HG03432 (cell line): ENCODE measurements around the gene MED12L.
A peak's percentile ranks its signal among the peaks of the same experiment; 100 is the strongest.

Source experiments
- ATAC-seq: cut with Tn5 transposase; IDR thresholded peaks from one replicate; pipeline ENCODE4 v1.9.1; 2021; ENCODE audit warnings: mild to moderate bottlenecking, moderate library complexity; ENCODE audit not compliant: unreplicated experiment

The MED12L gene

DNA sequence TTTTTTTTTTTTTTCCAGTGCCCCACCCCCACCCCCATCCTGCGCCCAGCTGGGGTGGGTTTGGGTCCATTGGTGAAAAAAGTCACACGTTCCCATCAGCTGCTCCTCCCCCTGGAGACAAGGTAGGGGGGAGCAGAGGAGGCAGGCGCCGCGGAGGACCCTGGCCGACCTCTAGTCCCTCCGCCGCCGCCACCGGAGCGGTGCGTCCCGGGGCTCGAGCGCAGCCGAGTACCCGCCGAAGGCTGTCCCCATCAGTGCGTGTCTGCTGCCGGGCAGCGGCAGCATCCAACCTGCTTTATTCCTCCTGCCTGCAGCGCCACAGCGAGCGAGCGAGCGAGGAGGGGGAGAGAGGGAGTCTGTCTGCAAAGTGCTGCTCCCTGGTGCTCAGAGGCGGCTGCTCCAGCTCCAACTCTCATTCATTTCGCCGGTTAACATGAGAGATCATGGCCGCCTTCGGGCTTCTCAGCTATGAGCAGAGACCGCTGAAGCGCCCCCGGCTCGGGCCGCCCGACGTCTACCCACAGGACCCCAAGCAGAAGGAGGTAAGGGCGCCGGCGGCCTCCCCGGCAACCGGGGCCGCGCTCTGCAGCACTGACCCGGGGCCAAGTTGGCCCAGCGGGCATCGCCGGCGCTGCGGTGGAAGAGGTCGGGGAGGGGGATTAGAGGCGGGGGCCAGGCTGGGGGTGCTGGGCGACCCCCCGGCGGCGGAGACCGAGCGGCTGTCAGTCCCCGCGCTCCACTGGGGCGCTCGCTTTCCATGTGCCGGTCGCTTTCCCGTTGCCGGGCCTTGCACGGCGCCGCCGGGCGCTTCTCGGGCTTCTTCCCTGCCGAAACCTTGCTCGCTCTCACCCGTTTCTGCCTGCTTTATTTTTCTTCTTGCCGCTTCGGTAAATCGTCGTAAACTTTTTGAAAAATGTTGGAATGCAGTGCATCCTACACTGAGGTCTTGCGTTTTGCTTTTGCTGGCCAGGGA, 1.3 kb downstream of the MED12L start:
- ATAC-seq: peak; percentile 75

DNA sequence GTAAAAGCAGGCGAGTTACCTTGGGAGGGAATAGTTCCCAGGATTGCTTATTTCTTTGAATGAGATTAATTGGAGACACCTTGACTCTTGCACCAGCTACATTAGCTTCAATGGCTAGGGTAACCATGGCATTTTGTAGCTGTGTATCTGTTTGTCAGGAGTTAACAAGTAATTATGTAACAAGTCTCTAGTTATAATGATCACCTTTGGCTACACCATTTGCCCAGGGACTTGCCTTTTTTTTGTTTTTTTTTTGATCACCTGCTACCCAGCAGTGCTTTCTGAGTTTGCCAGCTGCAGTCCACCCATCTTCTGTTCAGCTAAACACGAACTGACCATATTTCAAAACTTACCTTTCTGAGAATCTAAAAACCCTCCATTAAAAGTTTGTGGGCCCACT, 2.2 kb downstream of the MED12L start:
- ATAC-seq: no peak

DNA sequence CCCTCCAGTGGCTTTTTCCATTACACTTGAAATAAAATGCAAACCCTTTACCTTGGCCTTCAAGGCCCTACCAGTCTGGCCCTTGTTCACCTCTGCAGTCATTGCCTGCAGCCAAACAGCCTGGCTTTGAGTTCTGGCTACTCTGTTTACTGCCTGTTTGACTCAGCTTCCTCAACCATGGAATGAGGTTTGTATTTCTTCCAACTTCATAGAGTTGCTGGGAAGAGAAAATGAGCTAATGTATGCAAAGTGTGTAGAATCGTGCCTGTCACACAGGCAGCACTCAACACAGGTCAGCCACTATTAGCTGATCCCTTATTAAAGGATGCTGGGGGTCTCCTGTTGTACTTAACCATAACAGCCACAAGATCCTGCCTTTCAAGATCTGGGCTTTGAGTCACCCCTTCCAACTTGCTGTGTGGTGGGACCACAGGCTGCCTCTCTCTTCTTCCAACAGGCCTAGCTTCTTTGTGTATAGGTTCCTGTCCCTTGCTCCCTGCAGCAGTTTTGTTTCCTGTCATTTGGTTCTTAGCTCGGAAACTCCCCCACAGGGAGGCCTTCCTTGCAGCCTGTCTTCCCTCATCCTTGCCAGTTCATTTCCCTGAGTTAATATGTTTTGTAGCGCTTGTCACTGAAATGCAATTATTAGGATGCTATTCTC, 6.4 kb downstream of the MED12L start:
- peak; percentile 37 for ATAC-seq

DNA sequence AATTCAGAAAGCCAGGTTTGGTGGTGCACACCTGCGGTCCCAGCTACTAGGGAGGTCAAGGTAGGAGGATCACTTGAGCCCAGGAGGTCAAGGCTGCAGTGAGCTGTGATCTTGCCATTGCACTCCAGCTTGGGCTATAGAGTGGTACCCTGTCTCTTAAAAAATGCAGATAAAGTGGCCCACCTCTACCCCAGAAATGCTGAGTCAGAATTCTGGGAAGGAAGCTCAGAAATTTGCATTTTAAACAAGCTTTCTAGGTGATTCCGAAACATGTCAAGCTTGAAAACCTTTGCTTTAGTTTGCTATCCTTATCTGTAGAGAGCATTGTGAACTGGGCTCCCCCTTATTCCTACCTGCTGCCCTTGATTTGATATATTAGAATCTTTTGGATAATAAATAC, 7.7 kb downstream of the MED12L start:
- no peak for ATAC-seq

DNA sequence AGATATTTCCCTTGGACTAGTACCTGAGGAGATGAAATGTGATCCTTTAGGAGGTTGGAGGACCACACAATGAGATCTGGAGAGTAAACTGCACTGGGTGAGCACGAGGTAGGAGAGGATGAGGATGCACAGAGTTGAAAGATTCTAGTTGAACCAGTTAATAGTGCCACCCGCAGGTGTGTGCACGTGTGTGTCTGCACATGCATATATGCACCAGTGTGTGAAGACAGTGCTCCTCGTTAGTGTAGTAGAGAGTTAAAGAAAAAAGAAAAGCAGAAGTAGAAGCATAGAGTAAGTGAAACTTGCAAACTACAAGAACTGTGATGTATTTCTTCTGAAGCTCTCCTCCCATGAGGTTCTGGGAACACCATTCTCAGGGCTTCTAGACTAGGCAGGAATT, 8.4 kb downstream of the MED12L start:
- ATAC-seq: peak; percentile 80

DNA sequence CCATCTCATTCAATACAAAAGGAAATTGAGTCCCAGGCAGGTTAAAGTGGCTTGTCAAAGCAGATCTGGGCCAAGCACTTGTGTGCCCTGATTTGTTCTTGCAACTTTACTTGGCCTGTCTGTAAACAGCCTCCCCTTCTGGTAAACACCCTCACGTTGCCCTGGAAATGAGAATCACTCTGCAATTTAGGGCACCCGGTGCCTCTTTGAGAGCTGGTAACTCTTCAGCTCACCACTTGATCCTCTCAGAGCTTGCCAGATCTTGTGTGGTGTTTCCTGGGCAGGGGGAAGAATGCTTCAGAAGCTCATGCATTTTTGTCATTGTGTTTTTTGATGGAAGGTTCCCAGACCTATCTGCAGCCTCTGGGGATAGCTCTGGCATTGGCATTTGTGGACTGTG, 11.3 kb downstream of the MED12L start:
- no peak for ATAC-seq

DNA sequence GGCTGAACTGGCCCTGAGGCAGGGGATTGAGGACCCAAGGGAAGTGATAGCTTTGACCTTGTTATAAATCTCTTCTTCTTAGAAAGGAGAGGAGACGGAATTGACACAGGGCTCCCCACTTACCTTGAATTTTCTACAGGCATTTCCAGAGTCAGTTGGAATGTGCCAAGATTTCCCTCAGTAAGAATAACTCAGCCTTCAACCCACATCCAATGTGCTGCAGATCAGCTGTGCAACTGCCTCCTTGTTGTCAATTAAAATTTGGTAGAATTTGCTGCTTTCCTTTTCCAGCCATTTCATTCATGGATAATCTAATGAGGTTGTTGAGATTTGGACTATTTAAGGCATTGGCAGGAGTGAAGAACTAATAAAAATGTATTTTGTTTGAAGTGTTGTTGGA, 14.6 kb downstream of the MED12L start:
- ATAC-seq: no peak

DNA sequence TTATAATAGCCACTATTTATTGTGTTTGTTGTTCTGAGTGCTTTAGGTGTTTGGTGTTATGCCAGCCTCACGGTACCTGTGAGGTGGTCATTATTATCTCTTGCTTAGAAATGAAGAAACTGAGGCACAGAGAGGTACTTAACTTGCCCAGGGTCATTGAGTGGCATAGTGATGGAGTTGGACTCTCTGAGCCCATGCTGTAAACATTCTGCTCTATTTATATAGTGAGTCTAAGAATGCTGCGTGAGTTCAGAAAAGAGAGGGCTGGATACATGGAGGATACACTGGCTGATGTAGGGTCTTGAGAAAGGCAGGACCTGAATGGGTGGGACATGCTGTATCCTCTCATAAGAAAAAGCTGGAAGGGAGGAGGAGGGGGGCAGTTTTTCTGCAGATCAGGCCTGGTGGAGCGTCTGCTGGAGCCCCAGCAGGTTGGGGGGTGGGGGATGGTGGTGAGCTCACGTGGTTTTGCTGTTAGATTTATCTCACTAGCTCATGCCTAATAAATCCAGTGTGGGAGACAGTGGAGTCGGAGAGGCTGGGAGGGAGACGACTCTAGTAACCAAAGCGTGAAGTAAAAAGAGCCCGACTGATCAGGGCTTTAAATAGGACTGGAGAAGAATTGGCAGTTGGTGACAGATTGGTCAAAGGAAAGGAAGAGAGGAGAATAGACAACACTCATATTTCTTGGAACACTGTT, 16.0 kb downstream of the MED12L start:
- no peak for ATAC-seq

DNA sequence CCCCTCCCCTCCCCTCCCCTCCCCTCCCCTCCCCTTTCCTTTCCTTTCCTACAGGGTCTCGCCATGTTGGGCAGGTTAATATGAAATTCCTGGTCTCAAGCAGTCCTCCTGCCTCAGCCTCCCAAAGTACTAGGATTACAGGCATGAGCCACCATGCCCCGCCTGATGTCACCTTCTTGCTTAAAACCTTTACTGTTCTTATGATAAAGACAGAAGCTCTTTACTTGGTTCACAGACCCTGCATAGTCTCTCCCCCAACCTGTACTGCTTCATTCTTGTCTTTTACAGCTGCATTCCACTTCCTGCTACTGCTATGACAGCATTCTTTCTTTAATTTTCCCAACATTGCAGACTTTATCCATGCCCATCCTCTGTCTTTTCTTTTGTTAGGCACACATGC, 20.8 kb downstream of the MED12L start:
- ATAC-seq: no peak

DNA sequence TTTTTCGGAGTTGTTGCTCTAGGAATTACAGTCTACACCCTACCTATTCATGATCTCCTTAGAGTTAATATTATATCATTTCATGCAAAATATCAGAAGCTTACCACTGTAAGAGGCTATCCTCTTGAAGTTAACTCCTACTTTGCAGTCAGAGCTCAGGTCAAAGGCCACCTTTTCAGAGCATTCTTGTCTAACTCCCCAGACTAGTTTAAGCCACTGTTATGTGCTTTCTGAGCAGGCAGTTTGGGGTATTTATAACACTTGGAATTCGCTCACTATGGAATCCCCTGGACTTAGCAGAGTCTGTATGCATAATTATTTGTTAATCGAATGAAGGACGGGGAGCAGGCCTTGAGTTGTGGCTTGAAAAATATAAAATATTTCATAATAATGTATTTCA, 21.7 kb downstream of the MED12L start:
- no peak for ATAC-seq

DNA sequence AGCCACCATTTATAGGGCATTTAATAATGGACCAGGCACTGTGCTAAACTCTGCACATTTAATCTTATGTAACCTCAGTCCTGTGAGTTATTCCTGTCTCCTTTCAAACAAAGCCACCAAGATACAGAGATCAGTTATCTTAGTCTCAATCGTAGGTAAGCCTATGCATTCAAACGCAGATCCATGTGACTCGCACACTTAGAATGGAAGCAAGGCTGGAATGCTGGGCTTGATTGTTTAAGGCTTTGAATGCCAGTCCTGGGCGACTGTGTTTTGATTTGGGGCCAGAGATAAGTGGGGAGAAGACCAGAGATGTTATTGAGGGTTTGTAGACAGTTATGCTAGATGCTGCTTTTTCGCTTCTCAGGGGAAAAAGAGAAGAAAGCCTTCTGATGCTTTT, 22.2 kb downstream of the MED12L start:
- no peak for ATAC-seq

DNA sequence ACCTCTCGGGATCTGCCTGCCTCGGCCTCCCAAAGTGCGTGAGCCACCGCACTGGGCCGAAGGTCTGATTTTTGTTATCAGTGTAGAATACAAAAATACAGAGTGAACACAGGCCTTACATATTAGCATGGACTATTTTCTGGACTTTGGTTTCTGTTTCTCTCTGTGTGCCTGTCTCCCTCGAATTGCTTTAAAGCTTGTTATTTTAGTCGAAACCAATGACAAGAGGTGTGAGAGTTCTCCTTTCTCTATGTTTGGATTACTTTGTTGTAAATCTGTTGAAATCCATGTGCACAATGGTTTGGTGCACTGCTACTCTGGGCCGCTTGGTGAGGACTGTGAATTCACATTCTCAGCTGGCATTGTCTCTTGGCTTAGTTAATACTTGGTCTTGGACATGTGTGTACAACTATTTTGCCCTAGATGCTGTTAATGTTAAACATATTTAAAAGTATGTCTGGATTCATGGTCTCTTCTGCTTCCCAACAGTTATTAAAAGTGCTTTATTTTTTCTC, 23.9 kb downstream of the MED12L start:
- ATAC-seq: no peak

DNA sequence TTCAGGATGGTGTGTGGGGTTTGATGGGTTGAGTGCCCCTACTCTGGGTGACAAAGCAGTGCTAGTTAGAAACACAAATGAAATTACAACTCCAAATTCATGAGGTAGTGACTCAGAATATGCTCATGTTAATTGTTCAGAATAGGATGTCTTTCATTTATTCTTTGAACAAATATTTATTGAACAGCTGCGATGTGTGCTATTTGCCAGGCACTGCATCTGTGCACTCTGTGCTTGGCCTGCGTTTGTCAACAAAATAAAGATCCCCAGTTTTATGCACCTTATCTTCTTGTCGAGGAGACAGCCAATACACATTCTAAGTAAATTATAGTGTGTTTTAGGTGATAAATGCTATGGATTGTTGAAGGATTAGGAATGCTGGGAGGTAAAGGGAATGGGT, 27.3 kb downstream of the MED12L start:
- no peak for ATAC-seq

DNA sequence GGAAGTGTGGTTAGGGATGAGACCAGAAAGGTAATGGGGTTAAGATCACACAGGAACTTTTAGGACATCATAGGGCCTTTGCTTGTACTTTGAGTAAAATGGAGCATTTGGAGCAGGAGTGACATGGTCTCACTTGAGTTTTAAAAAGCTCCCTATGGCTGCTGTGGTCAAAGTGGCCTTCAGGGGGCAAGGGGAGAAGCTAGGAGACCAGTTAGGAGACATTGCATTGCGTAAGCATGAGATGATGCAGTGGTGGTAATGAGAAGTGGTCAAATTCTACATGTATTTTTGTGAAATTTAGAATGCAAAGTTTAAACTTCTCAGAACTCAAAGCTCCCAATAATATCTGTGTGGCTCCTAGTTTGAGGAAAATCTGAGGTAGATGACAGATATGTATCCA, 27.9 kb downstream of the MED12L start:
- ATAC-seq: no peak

DNA sequence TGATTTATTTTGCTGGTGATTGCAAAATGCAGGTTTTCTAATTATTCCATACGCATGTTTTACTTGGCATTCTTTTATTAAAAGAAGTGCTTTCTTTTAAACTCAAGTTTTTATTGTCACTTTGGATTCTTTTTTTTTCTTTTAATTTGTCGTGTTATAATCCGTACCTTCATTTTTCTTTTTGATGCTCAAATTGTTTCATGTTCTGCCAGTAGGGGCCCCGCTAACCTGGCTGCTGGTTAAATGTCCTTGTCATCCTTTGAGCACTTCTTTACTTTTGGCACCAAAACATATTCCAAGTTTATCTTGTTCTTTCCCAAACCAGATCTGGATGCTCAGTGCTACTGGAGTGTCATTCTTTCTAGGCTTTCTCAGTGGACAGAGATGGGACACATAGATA, 31.6 kb downstream of the MED12L start:
- no peak for ATAC-seq

DNA sequence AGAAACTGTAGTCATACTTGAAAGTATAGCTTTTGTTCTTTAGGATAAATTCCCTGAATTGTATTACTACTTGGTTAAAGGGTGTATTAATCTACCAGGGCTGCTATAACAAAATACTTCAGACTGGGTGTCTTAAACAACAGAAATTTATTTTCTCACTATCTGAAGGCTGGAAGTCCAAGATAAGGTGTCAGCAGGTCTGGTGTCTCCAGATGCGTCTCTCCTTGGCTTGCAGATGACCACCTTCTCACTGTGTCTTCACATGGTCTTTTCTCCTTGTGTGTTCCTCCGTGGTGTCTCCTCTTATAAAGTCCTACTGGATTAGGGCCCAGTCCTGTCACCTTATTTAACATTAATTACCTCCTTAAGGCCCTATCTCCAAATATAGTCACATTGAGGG, 33.7 kb downstream of the MED12L start:
- no peak for ATAC-seq

DNA sequence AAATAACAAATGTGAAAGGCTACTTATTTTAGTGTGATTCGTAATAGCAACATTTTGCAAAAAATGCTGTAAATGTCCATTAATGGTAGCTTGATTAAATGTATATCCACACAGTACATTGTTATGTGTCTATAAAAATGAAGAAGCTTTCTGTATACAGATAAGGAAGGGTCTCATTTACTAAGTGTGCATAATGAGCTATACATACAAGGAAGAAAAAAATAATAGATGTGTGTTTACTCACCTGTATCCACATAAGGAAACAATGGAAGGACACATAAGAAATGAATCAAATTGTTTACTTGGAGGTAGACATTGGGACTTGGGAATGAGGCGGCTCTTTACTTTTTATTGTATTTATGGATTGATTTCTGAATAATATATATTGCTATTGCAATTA, 34.9 kb downstream of the MED12L start:
- ATAC-seq: no peak

DNA sequence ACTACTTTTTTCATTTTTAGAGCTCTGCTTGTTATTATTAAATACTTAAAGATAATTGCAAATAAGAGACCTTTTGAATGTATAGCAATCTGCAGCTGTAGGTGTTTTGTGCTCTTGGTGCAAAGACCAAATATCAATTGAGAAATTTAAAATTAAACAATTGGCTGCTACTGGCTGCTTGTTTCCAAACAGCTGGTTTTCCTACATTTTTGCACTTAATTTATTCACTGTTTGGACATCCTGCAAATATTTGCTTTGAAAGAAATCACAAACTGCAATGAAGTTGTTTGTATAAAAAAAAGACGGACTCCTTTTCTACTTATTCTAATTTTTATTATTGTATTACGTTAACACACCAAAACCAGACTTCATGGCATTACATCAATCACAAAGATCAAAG, 35.6 kb downstream of the MED12L start:
- ATAC-seq: no peak

DNA sequence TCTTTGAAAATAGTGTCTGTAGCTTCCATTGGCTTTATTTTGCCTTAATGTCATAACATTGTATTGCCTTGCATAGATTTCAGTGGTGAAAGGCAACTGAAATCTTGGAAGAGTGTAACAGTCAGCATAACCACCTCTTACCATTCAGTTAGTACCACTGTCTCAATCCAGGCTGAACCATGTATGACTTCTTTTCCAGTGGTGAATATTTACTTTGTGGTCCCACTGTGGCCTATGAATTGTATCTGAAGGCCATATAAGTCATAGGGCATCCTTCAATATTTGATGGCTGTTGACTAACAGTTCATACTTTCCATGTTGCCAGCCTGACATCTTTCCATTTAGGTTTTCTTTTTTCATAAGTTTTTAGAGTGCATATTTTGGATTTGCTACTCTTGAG, 38.4 kb downstream of the MED12L start:
- ATAC-seq: no peak

DNA sequence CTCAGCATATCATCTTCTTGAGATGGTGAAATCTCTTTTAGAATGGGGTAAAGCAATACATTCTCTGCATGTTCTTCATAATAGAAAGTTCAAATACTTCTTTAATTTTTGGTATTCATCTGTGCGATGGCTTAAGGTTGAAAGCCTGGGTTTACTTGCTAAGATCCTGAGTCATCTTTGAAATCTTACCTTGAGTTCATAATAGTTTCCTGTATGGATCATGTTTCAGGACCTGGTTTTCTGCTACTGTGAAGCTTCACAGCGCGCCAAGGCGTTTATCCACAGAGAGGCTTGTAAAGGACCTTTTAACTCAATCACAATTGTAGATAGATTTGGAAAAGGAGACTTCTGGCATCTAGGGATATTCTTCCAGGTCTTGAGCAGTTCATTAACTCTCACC, 39.0 kb downstream of the MED12L start:
- no peak for ATAC-seq

DNA sequence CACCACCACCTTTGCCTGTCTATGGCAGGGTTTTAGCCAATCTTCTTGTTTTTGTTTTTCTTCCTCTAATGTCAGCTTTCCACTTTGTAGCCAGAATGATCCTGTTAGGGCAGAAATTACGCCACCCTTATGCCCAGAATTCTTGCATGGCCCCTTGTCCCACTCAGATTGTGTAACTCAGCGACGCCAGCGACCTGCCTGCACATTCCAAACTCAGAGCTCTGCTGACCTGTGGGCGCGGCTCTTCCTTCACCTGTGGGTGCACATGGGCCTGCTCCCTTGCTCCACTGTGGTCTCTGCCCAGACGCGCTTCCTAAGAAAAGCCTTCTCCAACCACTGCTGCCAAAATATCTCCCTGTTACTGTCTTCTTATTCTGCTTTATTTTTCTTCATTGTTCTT, 45.0 kb downstream of the MED12L start:
- ATAC-seq: no peak

DNA sequence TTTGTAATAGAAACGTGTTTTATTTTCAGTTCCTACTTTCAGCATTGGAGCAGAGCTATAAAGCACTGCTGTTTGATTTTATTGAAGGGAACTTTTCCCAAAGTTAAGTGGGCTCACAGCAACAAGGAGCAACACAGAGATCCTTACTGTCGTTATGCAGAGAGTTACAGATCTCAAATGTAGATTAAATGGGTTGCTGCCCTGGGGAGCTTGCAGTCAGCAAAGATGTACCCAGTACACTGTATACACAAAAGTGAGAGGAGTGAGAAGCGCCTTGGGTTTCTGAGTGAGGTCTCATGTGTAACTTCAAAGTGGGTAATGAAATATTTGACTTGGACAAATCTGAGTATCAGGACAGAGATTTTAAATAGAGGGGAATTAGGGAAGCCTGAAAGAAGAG, 47.7 kb downstream of the MED12L start:
- ATAC-seq: no peak
